ENCODE results near the gene ALAS1. TPM values are rescaled to one million over a fixed set of nuclear protein-coding genes. Genes with fewer than 3 reads are reported as not detected.

ALAS1 gene
- total and polyA plus RNA-seq, 9 of the 15 experiments (the other 6 are each of a cell fraction or from before 2014, with no cell fraction given) = 21.4 to 49.5 (median 34.4) TPM

DNA sequence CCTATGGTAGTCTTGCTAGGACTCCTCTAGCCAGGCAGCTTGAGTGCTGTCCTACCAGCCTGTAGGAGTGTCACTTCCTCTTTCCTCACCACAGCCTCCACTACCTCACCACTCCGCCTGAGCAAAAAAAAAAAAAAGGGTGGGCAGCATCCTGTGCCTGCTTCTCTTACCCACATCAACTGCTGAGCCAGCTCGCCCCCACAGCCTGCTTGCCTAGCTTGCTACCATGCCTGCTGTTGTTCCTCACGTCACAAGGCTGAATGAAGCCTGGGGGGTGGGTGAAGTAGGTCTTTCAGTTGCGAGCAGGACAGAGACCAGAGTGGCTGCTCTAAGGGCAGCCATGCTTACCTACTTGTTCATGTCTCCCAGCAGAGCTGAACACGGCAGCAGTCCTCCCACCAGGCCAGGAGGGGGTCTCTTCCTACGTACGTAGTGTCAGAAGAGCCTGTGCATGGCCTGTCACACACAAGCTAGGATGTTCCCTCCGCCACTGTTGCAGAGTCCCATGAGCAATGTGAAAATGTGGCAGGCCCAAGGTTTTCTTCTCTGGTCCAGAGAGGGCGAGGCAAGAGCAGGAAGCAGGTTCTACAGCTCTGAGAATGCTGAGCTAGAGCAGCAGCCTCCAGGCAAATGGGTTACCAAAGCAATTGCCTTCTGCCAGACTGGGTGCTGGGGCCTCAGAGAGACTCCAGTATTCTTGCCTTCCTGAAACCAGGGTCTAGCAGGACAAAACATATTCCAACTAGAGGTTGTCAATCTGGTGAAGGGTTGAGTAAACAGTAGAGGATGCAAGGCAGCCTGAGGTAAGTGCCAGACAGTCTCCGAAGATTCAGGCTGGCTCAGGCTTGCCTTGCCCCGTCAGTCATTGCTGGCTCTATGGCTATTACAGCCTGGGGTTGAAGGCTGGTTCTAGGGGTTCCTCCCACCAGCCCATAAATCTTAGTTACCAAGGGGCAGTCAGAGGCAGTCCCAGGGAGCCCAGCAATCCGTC lies 55.6 kb downstream of the ALAS1 start (continued):
- TF ChIP-seq CHD7 (IDR thresholded peaks at IDR 0.05; ENCODE audit: low read depth, low read length) (no peak), POLR2H (tag; IDR thresholded peaks at IDR 0.05; ENCODE audit: low read depth) (no peak), SIN3A (IDR thresholded peaks at IDR 0.05; ENCODE audit: borderline replicate concordance in 2 of 2, control insufficient read depth in 1 of 2, low read depth in 2 of 2, low read length in 2 of 2) (no peak), TEAD2 (tag; IDR thresholded peaks at IDR 0.05) (no peak), ZNF384 (IDR thresholded peaks at IDR 0.05; ENCODE audit: low read depth, low read length) (0 out of 2 replicates have a peak, but pooled peaks have one; percentile 32), ZNF282 (CRISPR knock-in tag; IDR thresholded peaks at IDR 0.05) (no peak)

All from K562 (cell line).